ENCODE results near the gene ISM1. TPM values are rescaled to one million over a fixed set of nuclear protein-coding genes. Genes with fewer than 3 reads are reported as not detected.

ISM1 gene
- total RNA-seq, 4 donors from 2014 or later = 0.70 to 3.3 (median 1.7) TPM

GRCh38 chr20:13286607-13287006 is 65.5 kb downstream of the ISM1 start:
- TF ChIP-seq CTCF (IDR thresholded peaks at IDR 0.05) = no peak
- no peak for TF ChIP-seq POLR2A (IDR thresholded peaks at IDR 0.05)
- Histone ChIP-seq H3K36me3 (no peaks in the 10 kb centered on the region), H3K27me3 (no peaks in the 10 kb centered on the region), H3K4me1 (no peaks in the 10 kb centered on the region), H3K9me3 (no peaks in the 10 kb centered on the region), H3K4me3 (no peak overlapping the region), H3K27ac (no peak overlapping the region)
- no peak for DNase-seq

GRCh38 chr20:13288357-13288756 is 67.3 kb downstream of the ISM1 start:
- no peak for DNase-seq
- no peaks in the 10 kb centered on the region for H3K27me3 ChIP-seq
- no peak overlapping the region for H3K4me3 ChIP-seq
- no peaks in the 10 kb centered on the region for H3K36me3 ChIP-seq
- H3K4me1 ChIP-seq = no peaks in the 10 kb centered on the region
- TF ChIP-seq POLR2A (IDR thresholded peaks at IDR 0.05) = no peak
- TF ChIP-seq CTCF (IDR thresholded peaks at IDR 0.05) = no peak
- H3K27ac ChIP-seq = no peak overlapping the region
- no peaks in the 10 kb centered on the region for H3K9me3 ChIP-seq

GRCh38 chr20:13289031-13289430 is 68.0 kb downstream of the ISM1 start:
- TF ChIP-seq CTCF (IDR thresholded peaks at IDR 0.05) = no peak
- TF ChIP-seq POLR2A (IDR thresholded peaks at IDR 0.05) = no peak
- Histone ChIP-seq H3K36me3 (no peaks in the 10 kb centered on the region), H3K4me3 (no peak overlapping the region), H3K4me1 (no peaks in the 10 kb centered on the region), H3K27ac (no peak overlapping the region), H3K9me3 (no peaks in the 10 kb centered on the region), H3K27me3 (no peaks in the 10 kb centered on the region)
- DNase-seq = no peak

- Histone ChIP-seq H3K36me3 (no peaks in the 10 kb centered on the region), H3K4me1 (no peaks in the 10 kb centered on the region), H3K9me3 (no peaks in the 10 kb centered on the region), H3K27ac (peak overlapping the region in 2 of 4 donors; percentile 19 to 55), H3K27me3 (no peaks in the 10 kb centered on the region), H3K4me3 (peak overlapping the region in 1 of 4 donors; percentile 20)
- TF ChIP-seq CTCF (IDR thresholded peaks at IDR 0.05) = no peak
- no peak for TF ChIP-seq POLR2A (IDR thresholded peaks at IDR 0.05)
- no peak for DNase-seq
Measured at GRCh38 chr20:13290724-13291123, 69.7 kb downstream of the ISM1 start.

GRCh38 chr20:13291157-13291556 is 70.1 kb downstream of the ISM1 start:
- Histone ChIP-seq H3K27me3 (no peaks in the 10 kb centered on the region), H3K36me3 (no peaks in the 10 kb centered on the region), H3K9me3 (no peaks in the 10 kb centered on the region), H3K4me1 (no peaks in the 10 kb centered on the region), H3K4me3 (peak overlapping the region in 1 of 4 donors; percentile 20), H3K27ac (peak overlapping the region in 2 of 4 donors; percentile 19 to 55)
- TF ChIP-seq POLR2A (IDR thresholded peaks at IDR 0.05) (no peak), CTCF (IDR thresholded peaks at IDR 0.05) (no peak)
- peak in 1 of 3 donors; percentile 60 for DNase-seq
